Measurements from ENCODE around the gene LIN7A.

The LIN7A gene

GRCh38 chr12:80954857-80955520, 17.3 kb upstream of the LIN7A start:
- no peak for FAIRE-seq
- no peak for TF ChIP-seq POLR2A (IDR thresholded peaks at IDR 0.05; ENCODE audit: low read depth, low read length)
- no peak for DNase-seq (ENCODE audit: insufficient read length, low spot score)

GRCh38 chr12:80952443-80952842, 14.7 kb upstream of the LIN7A start:
- TF ChIP-seq POLR2AphosphoS5 (IDR thresholded peaks at IDR 0.05; ENCODE audit: low read depth, low read length), result no peak
- TF ChIP-seq SPI1 (IDR thresholded peaks at IDR 0.05; ENCODE audit: low read depth, low read length), result no peak
- no peak for TF ChIP-seq PAX5 (IDR thresholded peaks at IDR 0.05; ENCODE audit: insufficient read depth, low read length, severe bottlenecking)
- TF ChIP-seq TAF1 (IDR thresholded peaks at IDR 0.05; ENCODE audit: low read depth, low read length), result no peak
- no peak for TF ChIP-seq POLR2A (IDR thresholded peaks at IDR 0.05; ENCODE audit: low read depth, low read length)
- no peak for TF ChIP-seq POU2F2 (IDR thresholded peaks at IDR 0.05; ENCODE audit: low read depth, low read length)
- no peak for FAIRE-seq
- DNase-seq (ENCODE audit: insufficient read length, low spot score), result no peak

- DNase-seq (ENCODE audit: insufficient read length, low spot score), result no peak
- no peak for FAIRE-seq
- TF ChIP-seq PAX5 (IDR thresholded peaks at IDR 0.05; ENCODE audit: insufficient read depth, low read length, severe bottlenecking), result no peak
- TF ChIP-seq POLR2AphosphoS5 (IDR thresholded peaks at IDR 0.05; ENCODE audit: low read depth, low read length), result no peak
- no peak for TF ChIP-seq SPI1 (IDR thresholded peaks at IDR 0.05; ENCODE audit: low read depth, low read length)
- TF ChIP-seq POU2F2 (IDR thresholded peaks at IDR 0.05; ENCODE audit: low read depth, low read length), result no peak
- no peak for TF ChIP-seq POLR2A (IDR thresholded peaks at IDR 0.05; ENCODE audit: low read depth, low read length)
- TF ChIP-seq TAF1 (IDR thresholded peaks at IDR 0.05; ENCODE audit: low read depth, low read length), result no peak
Observed at GRCh38 chr12:80946591-80946990, 8.9 kb upstream of the LIN7A start.

DNA sequence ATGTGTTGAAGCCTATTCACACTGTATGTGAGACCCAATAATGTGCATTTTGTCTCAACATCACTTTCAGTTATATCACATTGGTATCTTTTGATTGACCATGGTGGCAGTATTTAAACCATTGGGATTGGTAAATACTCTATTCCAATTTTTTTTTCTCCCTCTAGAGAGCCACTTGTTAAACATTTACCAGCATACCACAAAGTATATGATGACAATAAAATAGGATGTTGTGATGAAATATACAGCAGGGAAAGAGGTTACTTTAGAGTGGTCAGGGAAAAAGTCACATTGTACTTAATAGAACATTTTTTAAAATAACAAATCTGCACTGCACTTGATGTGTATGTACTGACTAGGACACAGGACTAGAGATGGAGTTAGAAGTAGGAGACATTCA, 5.6 kb upstream of the LIN7A start:
- DNase-seq (ENCODE audit: insufficient read length, low spot score) (no peak), FAIRE-seq (no peak)
- TF ChIP-seq TAF1 (IDR thresholded peaks at IDR 0.05; ENCODE audit: low read depth, low read length) (no peak), SPI1 (IDR thresholded peaks at IDR 0.05; ENCODE audit: low read depth, low read length) (no peak), POU2F2 (IDR thresholded peaks at IDR 0.05; ENCODE audit: low read depth, low read length) (no peak), PAX5 (IDR thresholded peaks at IDR 0.05; ENCODE audit: insufficient read depth, low read length, severe bottlenecking) (no peak), POLR2A (IDR thresholded peaks at IDR 0.05; ENCODE audit: low read depth, low read length) (no peak), POLR2AphosphoS5 (IDR thresholded peaks at IDR 0.05; ENCODE audit: low read depth, low read length) (no peak)

DNA sequence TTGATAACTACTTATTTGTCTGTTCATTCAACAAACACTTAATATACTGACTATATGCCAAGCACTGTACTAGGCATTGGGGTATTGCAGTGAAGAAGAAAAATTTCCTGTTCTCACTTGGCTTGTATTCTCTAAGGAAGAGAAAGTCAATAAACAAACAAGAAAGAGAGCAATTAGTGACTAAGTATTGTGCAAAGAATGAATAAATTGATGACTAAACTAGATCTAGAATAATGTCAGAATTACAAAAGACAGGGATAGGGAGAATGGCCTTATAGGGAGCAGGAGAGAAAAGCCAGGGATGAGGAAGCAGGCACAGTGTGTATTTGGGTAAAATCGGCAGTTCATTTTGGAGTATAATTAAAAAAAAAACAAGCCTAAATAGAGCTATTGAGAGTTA, 4.2 kb upstream of the LIN7A start:
- FAIRE-seq (no peak), DNase-seq (ENCODE audit: insufficient read length, low spot score) (no peak)
- TF ChIP-seq POLR2AphosphoS5 (IDR thresholded peaks at IDR 0.05; ENCODE audit: low read depth, low read length), result no peak
- no peak for TF ChIP-seq TAF1 (IDR thresholded peaks at IDR 0.05; ENCODE audit: low read depth, low read length)
- TF ChIP-seq SPI1 (IDR thresholded peaks at IDR 0.05; ENCODE audit: low read depth, low read length), result no peak
- no peak for TF ChIP-seq POU2F2 (IDR thresholded peaks at IDR 0.05; ENCODE audit: low read depth, low read length)
- no peak for TF ChIP-seq PAX5 (IDR thresholded peaks at IDR 0.05; ENCODE audit: insufficient read depth, low read length, severe bottlenecking)
- TF ChIP-seq POLR2A (IDR thresholded peaks at IDR 0.05; ENCODE audit: low read depth, low read length), result no peak

GRCh38 chr12:80939231-80939950, 1.7 kb upstream of the LIN7A start:
- FAIRE-seq (no peak), DNase-seq (ENCODE audit: insufficient read length, low spot score) (no peak)
- no peak for TF ChIP-seq PAX5 (IDR thresholded peaks at IDR 0.05; ENCODE audit: insufficient read depth, low read length, severe bottlenecking)
- no peak for TF ChIP-seq POU2F2 (IDR thresholded peaks at IDR 0.05; ENCODE audit: low read depth, low read length)
- TF ChIP-seq SPI1 (IDR thresholded peaks at IDR 0.05; ENCODE audit: low read depth, low read length), result no peak

DNA sequence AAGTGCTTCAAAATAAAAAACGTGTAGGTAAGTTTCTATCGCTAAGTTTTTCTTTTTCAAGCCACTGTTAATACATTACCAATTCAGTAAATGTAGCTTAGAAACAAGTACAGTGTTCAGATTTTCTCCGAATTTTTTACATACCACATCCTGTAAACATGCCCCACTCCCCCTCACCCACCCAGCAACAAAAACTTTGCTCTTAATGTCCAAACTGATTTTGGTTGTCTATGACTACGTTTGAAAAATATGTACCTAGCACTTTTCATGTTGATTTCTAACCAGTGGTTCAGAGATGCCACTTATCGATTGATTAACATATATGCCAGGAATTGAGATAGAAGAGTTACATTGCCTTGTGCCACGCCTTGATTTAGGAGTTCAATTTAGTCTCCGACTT, 663 bp upstream of the LIN7A start:
- DNase-seq (ENCODE audit: insufficient read length, low spot score), result no peak
- TF ChIP-seq PAX5 (IDR thresholded peaks at IDR 0.05; ENCODE audit: insufficient read depth, low read length, severe bottlenecking) (no peak), TAF1 (IDR thresholded peaks at IDR 0.05; ENCODE audit: low read depth, low read length) (no peak), SPI1 (IDR thresholded peaks at IDR 0.05; ENCODE audit: low read depth, low read length) (no peak), POU2F2 (IDR thresholded peaks at IDR 0.05; ENCODE audit: low read depth, low read length) (no peak), POLR2AphosphoS5 (IDR thresholded peaks at IDR 0.05; ENCODE audit: low read depth, low read length) (no peak), POLR2A (IDR thresholded peaks at IDR 0.05; ENCODE audit: low read depth, low read length) (no peak)
- FAIRE-seq, result no peak

- no peak for FAIRE-seq
- DNase-seq (ENCODE audit: insufficient read length, low spot score), result no peak
- no peak for TF ChIP-seq POU2F2 (IDR thresholded peaks at IDR 0.05; ENCODE audit: low read depth, low read length)
- no peak for TF ChIP-seq PAX5 (IDR thresholded peaks at IDR 0.05; ENCODE audit: insufficient read depth, low read length, severe bottlenecking)
- no peak for TF ChIP-seq TAF1 (IDR thresholded peaks at IDR 0.05; ENCODE audit: low read depth, low read length)
Observed at GRCh38 chr12:80936642-80937390, 918 bp downstream of the LIN7A start.

GRCh38 chr12:80936353-80936641, 1.4 kb downstream of the LIN7A start:
- TF ChIP-seq SPI1 (IDR thresholded peaks at IDR 0.05; ENCODE audit: low read depth, low read length) (no peak), POLR2A (IDR thresholded peaks at IDR 0.05; ENCODE audit: low read depth, low read length) (no peak), PAX5 (IDR thresholded peaks at IDR 0.05; ENCODE audit: insufficient read depth, low read length, severe bottlenecking) (no peak), TAF1 (IDR thresholded peaks at IDR 0.05; ENCODE audit: low read depth, low read length) (no peak), POU2F2 (IDR thresholded peaks at IDR 0.05; ENCODE audit: low read depth, low read length) (no peak), POLR2AphosphoS5 (IDR thresholded peaks at IDR 0.05; ENCODE audit: low read depth, low read length) (no peak)
- DNase-seq (ENCODE audit: insufficient read length, low spot score) (no peak), FAIRE-seq (no peak)

- FAIRE-seq, result no peak
- TF ChIP-seq POLR2A (IDR thresholded peaks at IDR 0.05; ENCODE audit: low read depth, low read length) (no peak), POU2F2 (IDR thresholded peaks at IDR 0.05; ENCODE audit: low read depth, low read length) (no peak), SPI1 (IDR thresholded peaks at IDR 0.05; ENCODE audit: low read depth, low read length) (no peak), PAX5 (IDR thresholded peaks at IDR 0.05; ENCODE audit: insufficient read depth, low read length, severe bottlenecking) (no peak), TAF1 (IDR thresholded peaks at IDR 0.05; ENCODE audit: low read depth, low read length) (no peak), POLR2AphosphoS5 (IDR thresholded peaks at IDR 0.05; ENCODE audit: low read depth, low read length) (no peak)
- no peak for DNase-seq (ENCODE audit: insufficient read length, low spot score)
Observed at GRCh38 chr12:80935111-80935510, 2.6 kb downstream of the LIN7A start.

Data from GM12891 (cell line).